ENCODE results near the gene ZFYVE9. TPM values are rescaled to one million over a fixed set of nuclear protein-coding genes. Genes with fewer than 3 reads are reported as not detected.
A peak's percentile ranks its signal among the peaks of the same experiment; 100 is the strongest.
"Not testable (repeated sequence)": the region's sequence is repeated elsewhere in the genome, so short reads cannot be mapped to it uniquely, and the experiment has no call there.

Gene ZFYVE9
- total RNA-seq, 1 donor from 2014 or later = 35.3 TPM

GRCh38 chr1:52191395-52191965 lies 49.6 kb downstream of the ZFYVE9 start:
- DNase-seq (ENCODE audit: low read depth, low spot score) = no peak

DNA sequence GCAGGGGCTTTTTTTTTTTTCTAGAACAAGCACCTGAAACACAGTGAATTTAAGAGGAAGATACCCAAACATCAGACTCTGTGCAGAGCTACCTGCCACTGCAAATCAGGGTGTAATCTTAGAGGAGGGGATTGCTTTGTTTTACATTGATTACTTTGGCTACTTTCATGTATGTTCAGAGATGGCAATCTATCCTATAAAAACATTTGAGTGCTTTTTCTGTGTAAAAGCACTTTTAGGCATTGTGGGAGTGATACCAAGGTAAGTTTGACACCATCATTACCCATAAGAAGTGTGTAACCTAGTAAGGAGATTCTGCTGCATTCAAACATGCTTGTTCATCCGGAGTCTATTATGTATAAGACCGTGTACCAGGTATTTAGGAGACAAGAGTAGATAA lies 50.1 kb downstream of the ZFYVE9 start:
- no peak for DNase-seq (ENCODE audit: low read depth, low spot score)

DNA sequence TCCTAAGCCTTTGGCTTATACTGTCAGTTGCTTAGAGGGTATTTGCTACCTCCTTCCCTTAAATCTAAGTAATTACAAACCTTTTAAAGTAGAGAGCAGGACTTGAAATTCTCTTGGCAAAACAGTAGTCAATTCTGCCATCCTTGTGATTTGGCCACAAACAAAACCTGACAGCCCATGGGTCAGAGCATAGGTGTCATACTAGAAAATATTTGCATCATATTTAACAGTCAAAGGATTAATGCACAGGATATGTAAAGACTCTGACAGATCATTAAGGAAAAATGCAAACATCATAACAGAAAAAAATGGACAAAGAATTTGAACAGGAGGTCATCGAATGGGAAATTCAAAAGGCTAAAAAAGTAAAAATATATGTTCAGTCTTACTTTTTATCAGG lies 50.5 kb downstream of the ZFYVE9 start:
- no peak for DNase-seq (ENCODE audit: low read depth, low spot score)

DNA sequence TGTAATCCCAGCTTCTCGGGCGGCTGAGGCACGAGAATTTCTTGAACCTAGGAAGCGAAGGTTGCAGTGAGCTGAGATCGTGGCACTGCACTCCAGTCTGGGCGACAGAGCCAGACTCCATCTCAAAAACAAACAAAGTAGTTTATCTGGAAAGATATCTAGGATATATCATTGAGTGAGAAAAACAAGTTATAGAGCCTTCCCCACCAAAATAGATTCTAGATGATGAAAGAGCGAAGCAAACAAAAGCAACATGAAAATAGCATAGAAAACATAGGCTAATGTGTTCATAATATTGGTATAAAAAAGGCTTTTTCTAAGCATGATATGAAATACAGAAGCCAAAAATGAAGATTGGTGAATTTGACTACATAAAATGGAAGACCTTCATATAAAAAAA lies 52.1 kb downstream of the ZFYVE9 start:
- DNase-seq (ENCODE audit: low read depth, low spot score) = no peak

DNA sequence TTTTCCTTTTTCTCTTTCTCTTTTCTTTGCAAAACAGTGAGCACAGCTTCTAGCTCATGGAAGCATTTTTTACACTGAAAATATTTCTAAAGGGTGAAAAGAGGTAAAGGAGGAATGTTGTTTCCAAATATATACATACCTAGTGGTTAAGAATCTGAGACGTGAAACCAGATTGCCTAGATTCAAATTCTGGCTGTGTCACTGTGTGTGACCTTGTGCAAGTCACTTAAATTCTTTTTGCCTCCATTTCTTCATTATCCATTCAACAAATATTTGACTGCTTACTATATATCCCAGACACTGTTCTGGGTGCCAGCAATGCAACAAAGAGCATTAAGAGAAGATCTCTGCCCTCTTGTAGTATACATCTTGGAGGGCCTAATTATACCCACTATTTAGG lies 53.3 kb downstream of the ZFYVE9 start:
- no peak for DNase-seq (ENCODE audit: low read depth, low spot score)

- DNase-seq (ENCODE audit: low read depth, low spot score) = no peak
These were observed 62.2 kb downstream of the ZFYVE9 start for GRCh38 chr1:52203935-52204625.

- DNase-seq (ENCODE audit: low read depth, low spot score) = no peak
These were observed 62.8 kb downstream of the ZFYVE9 start for GRCh38 chr1:52204696-52205095.

DNA sequence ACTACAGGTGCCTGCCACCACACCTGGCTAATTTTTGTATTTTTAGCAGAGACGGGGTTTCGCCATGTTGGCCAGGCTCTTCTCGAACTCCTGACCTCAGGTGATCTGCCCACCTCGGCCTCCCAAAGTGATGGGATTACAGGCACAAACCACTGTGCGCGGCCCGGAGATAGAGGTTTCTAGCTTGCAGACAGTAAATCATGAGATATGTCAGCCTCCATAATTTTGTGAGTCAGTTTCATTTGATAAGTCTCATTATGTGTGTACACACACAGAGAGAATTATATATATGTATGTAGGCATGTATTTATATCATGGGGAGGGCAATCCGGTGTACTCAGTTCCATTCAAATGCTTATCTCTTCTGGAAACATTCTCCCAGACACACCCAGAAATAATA lies 64.8 kb downstream of the ZFYVE9 start:
- not testable (repeated sequence) for DNase-seq (ENCODE audit: low read depth, low spot score)

DNA sequence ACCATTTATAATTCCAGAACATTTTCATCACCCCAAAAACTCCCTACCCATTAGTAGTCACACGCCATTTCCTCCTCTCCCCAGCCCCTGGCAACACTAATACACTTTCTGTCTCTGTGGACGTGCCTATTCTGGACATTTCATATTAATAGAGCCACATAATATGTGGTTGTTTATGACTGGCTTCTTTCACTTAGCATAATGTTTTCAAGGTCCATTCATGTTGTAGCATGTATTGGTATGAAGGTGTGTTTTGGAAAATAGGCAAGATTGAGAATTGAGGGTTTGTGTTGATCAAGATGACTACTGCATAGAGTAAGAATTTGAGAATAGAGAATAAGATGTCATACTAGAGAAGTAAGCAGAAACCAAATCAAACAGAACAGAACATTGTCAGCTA lies 67.5 kb downstream of the ZFYVE9 start:
- no peak for DNase-seq (ENCODE audit: low read depth, low spot score)

- no peak for DNase-seq (ENCODE audit: low read depth, low spot score)
These were observed 68.2 kb downstream of the ZFYVE9 start for GRCh38 chr1:52210044-52210443.

GRCh38 chr1:52216907-52217458 lies 75.1 kb downstream of the ZFYVE9 start:
- no peak for DNase-seq (ENCODE audit: low read depth, low spot score)

DNA sequence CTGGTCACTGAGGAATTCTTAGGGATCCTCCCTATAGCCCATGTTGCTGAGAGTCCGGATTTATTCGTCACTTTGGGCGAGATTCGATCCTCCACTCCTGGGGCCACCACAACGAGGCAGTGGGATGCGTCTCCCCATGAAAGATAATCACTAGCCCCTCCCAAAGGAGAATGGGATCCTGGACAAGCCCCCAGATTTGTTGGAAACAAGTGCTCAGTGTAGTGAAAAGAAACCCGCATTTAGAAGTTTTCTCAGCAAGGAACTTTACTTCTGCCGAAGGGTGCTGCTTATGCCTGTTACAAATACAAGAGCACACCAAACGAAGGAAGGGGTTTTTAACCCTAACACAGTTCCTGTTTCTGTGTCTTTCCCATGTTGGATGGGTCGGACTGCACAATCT lies 83.3 kb downstream of the ZFYVE9 start:
- DNase-seq (ENCODE audit: low read depth, low spot score) = no peak

- DNase-seq (ENCODE audit: low read depth, low spot score) = no peak
These were observed 87.6 kb downstream of the ZFYVE9 start for GRCh38 chr1:52229494-52229893.

DNA sequence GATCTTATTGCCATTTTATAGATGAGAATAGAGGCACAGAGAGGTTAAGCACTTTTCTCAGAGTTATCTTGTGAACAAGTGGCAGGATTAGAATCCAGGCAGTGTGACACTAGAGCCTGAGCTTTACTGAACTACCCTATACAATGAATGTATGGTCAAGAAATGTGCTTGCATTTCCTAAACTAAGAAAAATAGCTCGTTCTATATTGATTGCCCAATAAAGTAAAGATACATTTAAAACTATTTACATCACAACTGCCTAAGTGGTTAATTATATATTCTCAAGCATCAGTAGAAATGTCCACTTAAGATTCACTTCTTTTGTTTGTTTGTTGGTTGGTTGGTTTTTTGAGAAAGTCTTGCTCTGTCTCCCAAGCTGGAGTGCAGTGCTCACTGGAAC lies 91.6 kb downstream of the ZFYVE9 start:
- DNase-seq (ENCODE audit: low read depth, low spot score) = no peak

GRCh38 chr1:52234014-52234413 lies 92.1 kb downstream of the ZFYVE9 start:
- no peak for DNase-seq (ENCODE audit: low read depth, low spot score)

DNA sequence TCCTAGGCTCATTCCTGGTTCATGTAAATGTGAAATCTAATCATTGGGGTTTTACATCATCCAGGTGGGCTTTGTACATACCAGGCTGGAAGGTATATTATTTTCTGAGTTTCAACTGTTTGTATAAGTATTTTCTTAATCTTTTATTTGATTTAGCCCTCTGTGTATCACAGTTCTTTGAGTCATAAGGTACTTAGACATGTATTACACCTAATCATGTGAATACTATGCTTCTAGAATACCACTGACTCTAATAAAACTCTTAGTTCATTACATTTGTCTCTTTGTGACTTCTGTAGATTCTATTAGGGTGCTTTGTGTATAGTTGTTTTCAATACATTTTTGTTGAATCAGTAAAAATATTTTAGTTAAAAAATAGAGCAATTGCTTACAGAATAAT lies 92.8 kb downstream of the ZFYVE9 start:
- DNase-seq (ENCODE audit: low read depth, low spot score) = no peak

- no peak for DNase-seq (ENCODE audit: low read depth, low spot score)
These were observed 93.8 kb downstream of the ZFYVE9 start for GRCh38 chr1:52235646-52236045.

GRCh38 chr1:52237430-52237829 lies 95.5 kb downstream of the ZFYVE9 start:
- DNase-seq (ENCODE audit: low read depth, low spot score) = no peak

- DNase-seq (ENCODE audit: low read depth, low spot score) = peak; percentile 26
These were observed 96.6 kb downstream of the ZFYVE9 start for GRCh38 chr1:52238474-52238873.

GRCh38 chr1:52238887-52239707 lies 97.2 kb downstream of the ZFYVE9 start:
- DNase-seq (ENCODE audit: low read depth, low spot score) = no peak

DNA sequence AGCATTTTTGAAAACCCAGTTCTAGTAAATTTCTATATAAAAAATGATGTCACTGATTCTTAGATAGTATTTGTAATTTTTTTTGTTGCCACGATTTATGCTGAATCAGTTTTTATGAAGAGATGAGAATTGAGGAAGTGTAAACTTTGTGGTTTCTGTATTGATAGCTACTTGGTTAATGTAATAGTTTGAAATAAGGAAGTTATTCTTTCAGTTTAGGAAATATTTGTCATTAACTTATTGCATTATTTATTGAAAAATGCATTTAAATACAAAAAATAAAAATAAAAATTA lies 97.8 kb downstream of the ZFYVE9 start:
- DNase-seq (ENCODE audit: low read depth, low spot score) = no peak

GRCh38 chr1:52240592-52241210 lies 98.8 kb downstream of the ZFYVE9 start:
- no peak for DNase-seq (ENCODE audit: low read depth, low spot score)

Data from pulmonary artery endothelial cell (primary cell).